Fibroblast of mammary gland (primary cell): ENCODE data around the gene KRT73.

Experiments
- DNase-seq: peaks from one replicate; pipeline ENCODE4 v3.0.0-alpha.2; 2010; ENCODE audit warnings: low read depth
- H3K4me3 ChIP-seq: 2 replicates; pipeline ENCODE4 v1.5.1; 2011; ENCODE audit warnings: low read depth, mild to moderate bottlenecking, low read length, moderate library complexity; ENCODE audit not compliant: control insufficient read depth
- TF ChIP-seq, protein P1 (sequence below): conservative IDR thresholded peaks from 2 replicates; pipeline ENCODE4 v1.5.1; 2011; ENCODE audit warnings: low read depth, low read length, inconsistent platforms; ENCODE audit not compliant: control insufficient read depth, insufficient read depth

Gene KRT73

DNA sequence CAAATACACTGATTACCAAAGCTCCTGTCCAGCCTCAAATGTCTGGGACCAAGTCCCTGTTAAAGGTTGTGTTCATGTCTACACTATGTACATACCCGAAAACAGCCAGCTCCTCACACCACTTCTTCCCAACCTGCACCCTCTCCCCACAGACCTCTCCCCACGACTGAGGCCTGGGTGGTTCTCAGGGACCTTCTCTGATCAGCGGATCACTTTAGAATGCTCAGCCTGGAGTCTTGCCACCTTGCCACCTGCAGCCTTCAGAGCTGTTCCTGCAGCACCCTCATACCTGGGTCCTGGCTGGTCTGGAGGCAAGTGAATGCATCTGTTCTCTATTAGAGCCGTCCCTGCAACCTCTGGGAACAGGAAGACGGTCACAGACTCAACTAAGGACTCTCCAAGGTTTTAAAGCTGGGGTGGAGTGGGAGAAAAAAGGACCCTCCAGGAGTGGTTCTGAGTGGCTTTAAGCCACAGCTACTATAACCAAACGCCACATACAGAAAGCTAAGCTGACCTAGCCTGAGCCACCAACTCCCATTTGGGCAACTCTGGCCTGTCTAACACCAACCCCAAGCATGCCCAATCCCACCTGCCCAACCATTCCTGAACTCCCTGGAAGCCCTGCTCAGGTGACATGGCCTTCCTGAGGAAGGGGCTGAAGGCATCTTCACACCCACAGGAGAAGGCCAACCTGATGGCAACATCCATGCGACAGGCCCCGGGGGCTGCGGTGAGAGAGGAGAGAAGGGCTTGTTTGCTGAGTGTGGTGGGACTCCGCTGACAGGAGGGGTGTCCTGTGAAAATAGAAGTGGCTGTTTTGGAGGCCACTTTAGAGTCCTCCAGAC lies 25.1 kb upstream of the KRT73 start:
- TF ChIP-seq, protein P1, sequence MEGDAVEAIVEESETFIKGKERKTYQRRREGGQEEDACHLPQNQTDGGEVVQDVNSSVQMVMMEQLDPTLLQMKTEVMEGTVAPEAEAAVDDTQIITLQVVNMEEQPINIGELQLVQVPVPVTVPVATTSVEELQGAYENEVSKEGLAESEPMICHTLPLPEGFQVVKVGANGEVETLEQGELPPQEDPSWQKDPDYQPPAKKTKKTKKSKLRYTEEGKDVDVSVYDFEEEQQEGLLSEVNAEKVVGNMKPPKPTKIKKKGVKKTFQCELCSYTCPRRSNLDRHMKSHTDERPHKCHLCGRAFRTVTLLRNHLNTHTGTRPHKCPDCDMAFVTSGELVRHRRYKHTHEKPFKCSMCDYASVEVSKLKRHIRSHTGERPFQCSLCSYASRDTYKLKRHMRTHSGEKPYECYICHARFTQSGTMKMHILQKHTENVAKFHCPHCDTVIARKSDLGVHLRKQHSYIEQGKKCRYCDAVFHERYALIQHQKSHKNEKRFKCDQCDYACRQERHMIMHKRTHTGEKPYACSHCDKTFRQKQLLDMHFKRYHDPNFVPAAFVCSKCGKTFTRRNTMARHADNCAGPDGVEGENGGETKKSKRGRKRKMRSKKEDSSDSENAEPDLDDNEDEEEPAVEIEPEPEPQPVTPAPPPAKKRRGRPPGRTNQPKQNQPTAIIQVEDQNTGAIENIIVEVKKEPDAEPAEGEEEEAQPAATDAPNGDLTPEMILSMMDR: no peak
- DNase-seq: no peak
- no peak overlapping the region for H3K4me3 ChIP-seq

DNA sequence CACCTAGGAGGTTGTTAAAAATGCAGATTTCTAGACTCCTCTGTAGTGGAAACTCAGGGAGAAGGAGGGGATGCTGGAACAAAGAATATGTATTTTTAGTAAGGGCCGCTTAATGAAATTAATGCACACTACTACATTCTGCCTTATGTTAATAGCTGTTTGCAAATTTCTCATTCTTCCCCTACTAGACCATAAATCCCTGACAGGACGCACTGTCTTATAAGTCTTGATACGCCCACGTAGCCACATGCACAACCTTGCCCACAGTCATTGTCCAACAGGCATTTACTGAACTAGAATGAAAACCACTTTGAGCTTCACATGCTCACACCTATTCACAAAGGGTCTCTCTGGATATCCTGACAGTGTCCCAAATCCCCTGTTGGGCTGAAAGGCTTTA lies 23.1 kb upstream of the KRT73 start:
- no peak overlapping the region for H3K4me3 ChIP-seq
- DNase-seq: no peak
- TF ChIP-seq, protein P1: no peak

DNA sequence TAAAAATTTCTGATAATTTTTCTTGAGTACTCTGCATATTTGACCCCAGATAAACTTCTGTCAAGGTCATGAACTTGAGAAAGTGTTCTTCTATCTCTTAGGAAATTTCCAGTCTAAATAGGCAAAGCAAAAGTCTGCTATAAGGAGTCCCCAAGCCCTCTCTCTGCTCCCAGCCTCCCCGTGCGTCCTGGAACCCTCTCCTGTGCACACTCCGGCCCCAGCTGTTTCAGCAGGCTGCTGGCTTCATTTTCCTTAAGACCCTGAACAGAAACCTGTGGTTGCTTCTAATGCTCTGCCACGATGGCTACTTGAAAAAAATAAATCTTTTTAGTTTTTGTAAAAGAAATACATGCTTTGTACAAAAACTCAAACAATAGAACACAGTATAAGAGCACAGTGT lies 18.9 kb upstream of the KRT73 start:
- TF ChIP-seq, protein P1: no peak
- no peak overlapping the region for H3K4me3 ChIP-seq
- no peak for DNase-seq

DNA sequence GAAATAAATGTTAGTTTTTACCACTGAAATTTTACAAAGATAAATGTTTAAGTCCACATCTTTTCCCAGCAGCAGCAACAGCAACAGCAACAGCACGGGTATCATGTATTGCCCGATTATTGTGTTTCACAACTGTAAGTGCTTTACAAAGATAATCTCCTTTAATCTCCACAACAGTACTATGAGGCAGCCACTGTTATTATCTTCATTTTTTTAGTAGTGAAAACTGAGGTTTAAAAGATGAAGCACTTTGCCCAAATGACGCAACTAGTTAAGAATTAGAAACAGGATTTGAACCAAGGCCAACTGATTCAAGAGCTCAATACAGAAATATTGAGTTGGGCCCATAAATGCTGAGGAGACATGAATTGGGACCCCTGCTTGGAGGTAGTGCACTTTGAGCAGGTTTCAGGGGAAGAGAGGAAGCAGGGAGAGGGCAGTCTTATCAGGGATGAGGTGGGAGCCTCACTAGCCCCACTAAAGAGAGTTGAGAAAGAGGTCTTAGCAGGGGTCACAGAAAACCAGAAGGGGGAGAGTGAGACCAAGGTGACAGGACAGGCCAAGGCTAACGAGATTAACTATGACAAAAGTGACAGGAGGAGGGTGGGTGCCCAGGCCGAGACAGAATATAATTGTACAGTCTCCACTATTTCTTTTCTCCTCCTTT lies 18.4 kb upstream of the KRT73 start:
- no peak overlapping the region for H3K4me3 ChIP-seq
- DNase-seq: peak; percentile 17

DNA sequence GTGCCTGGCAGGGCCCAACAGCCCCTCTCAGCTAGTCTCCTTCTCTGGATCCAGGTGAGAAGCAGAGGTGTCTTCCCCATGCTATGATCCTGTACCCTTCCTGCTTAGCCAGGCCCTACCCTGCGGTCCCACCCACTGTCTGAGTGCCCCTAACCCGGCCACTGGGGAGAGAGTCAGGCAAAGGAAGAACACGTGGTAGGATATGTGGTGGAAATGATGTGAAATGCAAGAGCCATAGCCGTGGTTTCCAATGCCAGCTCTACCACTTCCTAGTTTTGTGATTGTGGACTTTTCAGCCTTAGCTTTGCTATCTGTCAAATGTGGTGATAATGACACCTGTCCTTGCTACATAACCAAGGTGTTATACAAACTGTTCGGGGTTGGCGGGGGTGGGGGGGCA lies 17.8 kb upstream of the KRT73 start:
- TF ChIP-seq, protein P1: no peak
- no peak overlapping the region for H3K4me3 ChIP-seq
- no peak for DNase-seq

More for the DNA sequence above, 18.4 kb upstream of the KRT73 start:
- TF ChIP-seq, protein P1: no peak

DNA sequence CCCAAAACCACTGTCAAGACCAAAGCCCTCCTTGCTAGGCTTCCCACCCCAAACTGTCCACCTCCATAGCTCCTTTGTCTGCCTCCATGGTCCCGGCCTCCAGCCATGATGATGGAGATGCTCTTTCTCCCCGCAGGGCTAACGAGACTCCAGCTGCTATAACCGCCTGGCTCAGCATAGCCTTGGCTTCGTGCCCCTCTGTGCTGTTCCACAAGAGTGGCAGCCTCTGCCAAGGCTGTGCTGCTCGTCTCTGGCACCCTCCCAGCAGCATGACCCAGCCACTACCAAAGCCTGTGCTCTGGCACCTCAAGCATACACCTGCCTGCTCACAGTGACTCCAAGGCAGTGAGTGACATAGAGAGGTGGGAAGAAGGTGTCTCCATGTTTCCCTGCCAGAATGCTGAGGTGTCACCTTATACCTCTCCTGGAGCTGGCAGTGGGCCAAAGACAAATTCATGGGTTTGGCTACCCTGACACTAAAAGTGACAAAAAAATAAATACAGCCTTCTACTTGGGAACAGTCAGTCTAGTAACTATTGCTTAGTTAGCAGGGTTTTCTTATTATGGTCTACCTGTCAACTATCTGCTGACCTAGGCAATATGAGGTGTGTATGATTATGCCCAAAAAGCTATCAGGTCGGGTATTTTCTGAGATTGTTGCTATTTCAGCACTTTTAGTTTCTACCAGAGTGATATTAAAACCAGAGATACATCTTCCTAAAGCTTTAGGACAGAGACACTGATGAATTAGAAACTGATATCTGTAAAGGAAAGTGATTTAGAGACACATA lies 16.1 kb upstream of the KRT73 start:
- DNase-seq: no peak
- H3K4me3 ChIP-seq: no peak overlapping the region
- TF ChIP-seq, protein P1: no peak
